ENCODE results near the gene PLEKHH1.

Gene PLEKHH1

GRCh38 chr14:67523764-67524633 is 9.1 kb upstream of the PLEKHH1 start:
- no peak for TF ChIP-seq CTCF (IDR thresholded peaks at IDR 0.05; ENCODE audit: low read depth, low read length, poor library complexity, severe bottlenecking)
- no peak for TF ChIP-seq EZH2phosphoT487 (IDR thresholded peaks at IDR 0.05; ENCODE audit: borderline replicate concordance, low read length)
- Histone ChIP-seq H3K9me3 (ENCODE audit: control insufficient read depth, insufficient read depth, low read length) (no peaks in the 10 kb centered on the region), H3K27ac (ENCODE audit: low read depth, low read length) (no peak overlapping the region), H3K79me2 (ENCODE audit: control insufficient read depth, low read length) (no peaks in the 10 kb centered on the region), H4K20me1 (ENCODE audit: control insufficient read depth, insufficient read depth, low read depth, low read length) (no peaks in the 10 kb centered on the region), H3K4me2 (ENCODE audit: low read length) (peak overlapping the region; percentile 25; the same call in 1 of the 2 replicates), H3K4me3 (ENCODE audit: low read length) (no peak overlapping the region), H3K36me3 (ENCODE audit: control insufficient read depth, low read length) (no peaks in the 10 kb centered on the region), H3K27me3 (ENCODE audit: control insufficient read depth, low read length) (peaks cover 54% of the 10 kb centered on the region), H3K9me2 (replicated peaks; ENCODE audit: control insufficient read depth, low read length) (no peaks in the 10 kb centered on the region), H3K4me1 (ENCODE audit: control insufficient read depth, low read length) (peaks cover 9% of the 10 kb centered on the region), H3F3A (ENCODE audit: control insufficient read depth, insufficient read depth) (no peaks in the 10 kb centered on the region)

- no peaks in the 10 kb centered on the region for H3K36me3 ChIP-seq (ENCODE audit: control insufficient read depth, low read length)
- peaks cover 55% of the 10 kb centered on the region for H3K27me3 ChIP-seq (ENCODE audit: control insufficient read depth, low read length)
- H3K27ac ChIP-seq (ENCODE audit: low read depth, low read length) = no peak overlapping the region
- H3K4me3 ChIP-seq (ENCODE audit: low read length) = no peak overlapping the region
- H3K4me1 ChIP-seq (ENCODE audit: control insufficient read depth, low read length) = peaks cover 9% of the 10 kb centered on the region
- no peaks in the 10 kb centered on the region for H4K20me1 ChIP-seq (ENCODE audit: control insufficient read depth, insufficient read depth, low read depth, low read length)
- H3K9me3 ChIP-seq (ENCODE audit: control insufficient read depth, insufficient read depth, low read length) = no peaks in the 10 kb centered on the region
- H3K79me2 ChIP-seq (ENCODE audit: control insufficient read depth, low read length) = no peaks in the 10 kb centered on the region
- H3F3A ChIP-seq (ENCODE audit: control insufficient read depth, insufficient read depth) = no peaks in the 10 kb centered on the region
- no peaks in the 10 kb centered on the region for H3K9me2 ChIP-seq (replicated peaks; ENCODE audit: control insufficient read depth, low read length)
- TF ChIP-seq EZH2phosphoT487 (IDR thresholded peaks at IDR 0.05; ENCODE audit: borderline replicate concordance, low read length) (no peak), CTCF (IDR thresholded peaks at IDR 0.05; ENCODE audit: low read depth, low read length, poor library complexity, severe bottlenecking) (no peak)
- peak overlapping the region; percentile 25 for H3K4me2 ChIP-seq (ENCODE audit: low read length)
These were observed 8.5 kb upstream of the PLEKHH1 start for GRCh38 chr14:67524634-67524963.

- Histone ChIP-seq H3K27ac (ENCODE audit: low read depth, low read length) (no peak overlapping the region), H3K4me3 (ENCODE audit: low read length) (no peak overlapping the region), H3K4me1 (ENCODE audit: control insufficient read depth, low read length) (peaks cover 9% of the 10 kb centered on the region), H3K27me3 (ENCODE audit: control insufficient read depth, low read length) (peaks cover 57% of the 10 kb centered on the region), H3K79me2 (ENCODE audit: control insufficient read depth, low read length) (no peaks in the 10 kb centered on the region), H3F3A (ENCODE audit: control insufficient read depth, insufficient read depth) (no peaks in the 10 kb centered on the region), H3K9me3 (ENCODE audit: control insufficient read depth, insufficient read depth, low read length) (no peaks in the 10 kb centered on the region), H3K9me2 (replicated peaks; ENCODE audit: control insufficient read depth, low read length) (no peaks in the 10 kb centered on the region), H3K36me3 (ENCODE audit: control insufficient read depth, low read length) (no peaks in the 10 kb centered on the region), H4K20me1 (ENCODE audit: control insufficient read depth, insufficient read depth, low read depth, low read length) (no peaks in the 10 kb centered on the region), H3K4me2 (ENCODE audit: low read length) (no peak overlapping the region)
- TF ChIP-seq CTCF (IDR thresholded peaks at IDR 0.05; ENCODE audit: low read depth, low read length, poor library complexity, severe bottlenecking) (no peak), EZH2phosphoT487 (IDR thresholded peaks at IDR 0.05; ENCODE audit: borderline replicate concordance, low read length) (no peak)
These were observed 7.7 kb upstream of the PLEKHH1 start for GRCh38 chr14:67525389-67525788.

All from DOHH2 (cell line).